Measurements from ENCODE around the gene UBA3. TPM values are rescaled to one million over a fixed set of nuclear protein-coding genes. Genes with fewer than 3 reads are reported as not detected.

UBA3 gene
- total RNA-seq, 1 donor from 2014 or later = 144 TPM

- DNase-seq (ENCODE audit: low spot score) = no peak
- no peak overlapping the region for H2AFZ ChIP-seq (replicated peaks)
- H3K9me3 ChIP-seq (ENCODE audit: low read depth) = no peaks in the 10 kb centered on the region
- H3K27me3 ChIP-seq = no peaks in the 10 kb centered on the region
- TF ChIP-seq EZH2 (IDR thresholded peaks at IDR 0.05) = no peak
- no peak for TF ChIP-seq CTCF (IDR thresholded peaks at IDR 0.05)
- TF ChIP-seq EZH2phosphoT487 (IDR thresholded peaks at IDR 0.05) = no peak
- H3K79me2 ChIP-seq (ENCODE audit: low read depth) = no peaks in the 10 kb centered on the region
- H4K20me1 ChIP-seq (ENCODE audit: low read depth) = no peaks in the 10 kb centered on the region
- H3K36me3 ChIP-seq = no peaks in the 10 kb centered on the region
- no peak overlapping the region for H3K9ac ChIP-seq
- no peak overlapping the region for H3K4me3 ChIP-seq
- Mint-ChIP-seq H3K4me1 (no peaks in the 10 kb centered on the region), H3K27me3 (ENCODE audit: insufficient read depth, low read depth) (no peaks in the 10 kb centered on the region), H3K36me3 (peaks cover 13% of the 10 kb centered on the region), H3K27ac (no peak overlapping the region), H3K4me3 (no peak overlapping the region), H3K9me3 (no peaks in the 10 kb centered on the region)
- no peaks in the 10 kb centered on the region for H3F3A ChIP-seq (ENCODE audit: low read depth)
- no peaks in the 10 kb centered on the region for H3K4me1 ChIP-seq
- H3K4me2 ChIP-seq = no peak overlapping the region
- no peak overlapping the region for H3K27ac ChIP-seq
Observed at GRCh38 chr3:69102384-69102783, 22.2 kb upstream of the UBA3 start.

- no peaks in the 10 kb centered on the region for H3K36me3 ChIP-seq
- Mint-ChIP-seq H3K4me3 (no peak overlapping the region), H3K4me1 (no peaks in the 10 kb centered on the region), H3K9me3 (no peaks in the 10 kb centered on the region), H3K27me3 (ENCODE audit: insufficient read depth, low read depth) (no peaks in the 10 kb centered on the region), H3K27ac (no peak overlapping the region), H3K36me3 (peaks cover 13% of the 10 kb centered on the region)
- no peaks in the 10 kb centered on the region for H3K4me1 ChIP-seq
- no peak for TF ChIP-seq CTCF (IDR thresholded peaks at IDR 0.05)
- H3F3A ChIP-seq (ENCODE audit: low read depth) = no peaks in the 10 kb centered on the region
- no peak overlapping the region for H2AFZ ChIP-seq (replicated peaks)
- H3K27me3 ChIP-seq = no peaks in the 10 kb centered on the region
- no peak for DNase-seq (ENCODE audit: low spot score)
- H3K9ac ChIP-seq = no peak overlapping the region
- H3K79me2 ChIP-seq (ENCODE audit: low read depth) = peaks cover 3% of the 10 kb centered on the region
- H3K4me3 ChIP-seq = no peak overlapping the region
- H3K27ac ChIP-seq = no peak overlapping the region
- no peaks in the 10 kb centered on the region for H3K9me3 ChIP-seq (ENCODE audit: low read depth)
- H3K4me2 ChIP-seq = no peak overlapping the region
- peaks cover 2% of the 10 kb centered on the region for H4K20me1 ChIP-seq (ENCODE audit: low read depth)
Observed at GRCh38 chr3:69099576-69099975, 19.4 kb upstream of the UBA3 start.

- Histone ChIP-seq H3K4me2 (no peak overlapping the region), H3F3A (ENCODE audit: low read depth) (no peaks in the 10 kb centered on the region), H3K36me3 (no peaks in the 10 kb centered on the region), H4K20me1 (ENCODE audit: low read depth) (peaks cover 6% of the 10 kb centered on the region), H3K9ac (no peak overlapping the region), H3K27me3 (no peaks in the 10 kb centered on the region), H3K27ac (no peak overlapping the region), H3K9me3 (ENCODE audit: low read depth) (no peaks in the 10 kb centered on the region), H3K4me1 (peaks cover 3% of the 10 kb centered on the region), H2AFZ (replicated peaks) (no peak overlapping the region), H3K4me3 (no peak overlapping the region), H3K79me2 (ENCODE audit: low read depth) (peaks cover 7% of the 10 kb centered on the region)
- no peak overlapping the region for H3K27ac Mint-ChIP-seq
- no peaks in the 10 kb centered on the region for H3K4me1 Mint-ChIP-seq
- peaks cover 5% of the 10 kb centered on the region for H3K36me3 Mint-ChIP-seq
- no peaks in the 10 kb centered on the region for H3K9me3 Mint-ChIP-seq
- DNase-seq (ENCODE audit: low spot score) = no peak
- no peaks in the 10 kb centered on the region for H3K27me3 Mint-ChIP-seq (ENCODE audit: insufficient read depth, low read depth)
- H3K4me3 Mint-ChIP-seq = no peak overlapping the region
- no peak for TF ChIP-seq CTCF (IDR thresholded peaks at IDR 0.05)
- TF ChIP-seq EZH2phosphoT487 (IDR thresholded peaks at IDR 0.05) = no peak
- TF ChIP-seq EZH2 (IDR thresholded peaks at IDR 0.05) = no peak
Observed at GRCh38 chr3:69097407-69098086, 17.4 kb upstream of the UBA3 start.

All from neural progenitor cell (in vitro differentiated cells).